GM12891 (cell line): ENCODE data around the gene SPON1.

Experiments used
- POLR2A ChIP-seq: IDR thresholded peaks from 2 replicates; pipeline ENCODE4 v1.6.1; 2011; ENCODE audit warnings: low read depth, low read length, control low read depth
- POLR2AphosphoS5 ChIP-seq: IDR thresholded peaks from 2 replicates; pipeline ENCODE4 v1.6.1; 2011; ENCODE audit warnings: low read depth, low read length, control low read depth
- SPI1 ChIP-seq: IDR thresholded peaks from 2 replicates; pipeline ENCODE4 v1.6.1; 2011; ENCODE audit warnings: low read depth, low read length, control low read depth

- TF ChIP-seq POLR2AphosphoS5 (no peak), POLR2A (no peak), SPI1 (no peak)
Measured at GRCh38 chr11:14259186-14259784, 296.8 kb downstream of the SPON1 start.
